Dendritic cell treated with granulocyte-macrophage colony-stimulating factor and Interleukin-4, amounts not matched to agents 40 ng/mL and 50 ng/mL, for 4 days (primary cell): ENCODE measurements around the gene CST9.
A peak's percentile ranks its signal among the peaks of the same experiment; 100 is the strongest.

Experiments used
- H3K27ac Mint-ChIP-seq: one replicate; pipeline ENCODE4 v1.8.0; 2022; ENCODE audit warnings: mild to moderate bottlenecking, mixed read lengths
- H3K27me3 Mint-ChIP-seq: one replicate; pipeline ENCODE4 v1.8.0; 2022; ENCODE audit warnings: mild to moderate bottlenecking, mixed read lengths
- H3K36me3 Mint-ChIP-seq: one replicate; pipeline ENCODE4 v1.8.0; 2022; ENCODE audit warnings: low read depth, mixed read lengths
- H3K4me1 Mint-ChIP-seq: one replicate; pipeline ENCODE4 v1.8.0; 2022; ENCODE audit warnings: low read depth, mixed read lengths
- H3K4me3 Mint-ChIP-seq: one replicate; pipeline ENCODE4 v1.8.0; 2022; ENCODE audit warnings: mild to moderate bottlenecking, moderate library complexity, mixed read lengths
- H3K9me3 Mint-ChIP-seq: one replicate; pipeline ENCODE4 v1.8.0; 2022; ENCODE audit warnings: mixed read lengths
- intact Hi-C: fragments of 100-400 bp; cut with micrococcal nuclease; formaldehyde crosslinking; loops from one replicate; pipeline ENCODE4 v1.15.0; 2022

The CST9 gene

DNA sequence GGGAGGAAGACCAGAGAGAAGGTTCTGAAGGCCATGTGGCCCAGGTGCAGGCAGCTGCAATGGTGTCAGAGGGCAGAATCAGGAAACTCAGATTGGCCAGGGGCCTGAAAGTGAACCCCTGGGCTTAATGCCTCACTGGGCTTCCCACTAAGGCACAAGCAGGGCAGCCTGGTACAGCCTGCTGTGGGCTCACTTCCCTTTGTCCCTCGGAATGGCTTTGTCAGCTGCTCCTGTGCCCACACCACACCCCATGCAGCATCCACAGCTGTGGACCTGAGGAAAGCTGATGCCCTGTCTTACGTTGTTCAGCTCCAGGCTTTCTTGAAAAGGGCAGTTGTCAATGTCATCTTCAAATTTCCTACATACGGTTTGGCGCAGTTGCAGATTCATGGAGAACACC, 2.4 kb downstream of the CST9 start:
- no peaks in the 10 kb centered on the region for H3K36me3 Mint-ChIP-seq
- no peak overlapping the region for H3K4me3 Mint-ChIP-seq
- peaks cover 21% of the 10 kb centered on the region for H3K27me3 Mint-ChIP-seq
- peaks cover 34% of the 10 kb centered on the region for H3K4me1 Mint-ChIP-seq
- intact Hi-C loops: no loop called here
- peak overlapping the region; percentile 73 for H3K27ac Mint-ChIP-seq
- H3K9me3 Mint-ChIP-seq: peaks cover 6% of the 10 kb centered on the region

- H3K9me3 Mint-ChIP-seq: peaks cover 6% of the 10 kb centered on the region
- intact Hi-C loops: no loop called here
- H3K4me3 Mint-ChIP-seq: peak overlapping the region; percentile 60
- peaks cover 21% of the 10 kb centered on the region for H3K27me3 Mint-ChIP-seq
- peaks cover 34% of the 10 kb centered on the region for H3K4me1 Mint-ChIP-seq
- no peaks in the 10 kb centered on the region for H3K36me3 Mint-ChIP-seq
- H3K27ac Mint-ChIP-seq: peak overlapping the region; percentile 73
These were observed 3.0 kb downstream of the CST9 start for GRCh38 chr20:23602699-23603098.

DNA sequence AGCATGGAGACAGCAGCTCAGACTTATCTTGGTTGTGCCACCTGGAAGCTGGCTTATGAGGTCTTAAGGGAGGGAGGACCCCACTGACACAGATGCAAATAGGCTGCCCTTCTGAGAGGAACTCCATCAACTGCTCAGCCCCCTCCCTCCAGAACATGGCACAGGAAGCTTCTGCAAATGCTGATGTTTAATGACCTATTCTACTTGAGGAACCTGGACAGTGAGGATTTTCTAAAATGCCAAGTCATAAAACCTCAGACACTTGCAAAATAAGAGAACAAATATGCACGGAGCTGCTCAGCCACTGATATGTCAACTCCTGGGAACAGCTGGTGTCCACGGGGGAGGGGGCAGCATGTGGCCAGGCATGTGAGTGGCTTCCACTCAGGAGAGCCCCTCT, 3.5 kb downstream of the CST9 start:
- H3K4me1 Mint-ChIP-seq: peaks cover 34% of the 10 kb centered on the region
- peak overlapping the region; percentile 73 for H3K27ac Mint-ChIP-seq
- H3K36me3 Mint-ChIP-seq: no peaks in the 10 kb centered on the region
- peak overlapping the region; percentile 60 for H3K4me3 Mint-ChIP-seq
- intact Hi-C loops: no loop called here
- peaks cover 6% of the 10 kb centered on the region for H3K9me3 Mint-ChIP-seq
- peaks cover 21% of the 10 kb centered on the region for H3K27me3 Mint-ChIP-seq

DNA sequence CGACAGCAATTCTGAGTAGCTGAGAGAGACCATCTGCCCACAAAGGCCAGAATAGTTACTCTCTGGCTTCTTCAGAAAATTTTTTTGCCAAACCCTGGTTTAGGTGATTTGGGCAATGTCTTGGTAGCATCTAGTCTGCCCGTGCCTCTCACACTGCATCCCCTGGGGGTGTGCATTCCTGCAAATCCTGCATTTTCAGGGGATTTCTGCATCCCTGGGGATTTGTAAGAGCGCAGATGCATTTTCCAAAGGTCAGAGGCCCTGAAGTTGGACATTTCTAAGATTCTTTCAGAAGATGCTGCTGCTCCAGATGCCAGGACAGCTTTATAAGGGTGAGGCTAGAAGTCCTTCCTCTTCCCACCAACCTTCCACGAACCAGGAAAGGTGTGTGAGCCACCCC, 4.0 kb downstream of the CST9 start:
- peaks cover 6% of the 10 kb centered on the region for H3K9me3 Mint-ChIP-seq
- H3K4me3 Mint-ChIP-seq: no peak overlapping the region
- no peaks in the 10 kb centered on the region for H3K36me3 Mint-ChIP-seq
- peaks cover 29% of the 10 kb centered on the region for H3K4me1 Mint-ChIP-seq
- intact Hi-C loops: no loop called here
- no peak overlapping the region for H3K27ac Mint-ChIP-seq
- H3K27me3 Mint-ChIP-seq: peaks cover 21% of the 10 kb centered on the region

- peaks cover 17% of the 10 kb centered on the region for H3K4me1 Mint-ChIP-seq
- no peak overlapping the region for H3K27ac Mint-ChIP-seq
- H3K4me3 Mint-ChIP-seq: no peak overlapping the region
- peaks cover 5% of the 10 kb centered on the region for H3K27me3 Mint-ChIP-seq
- intact Hi-C loops: no loop called here
- peaks cover 6% of the 10 kb centered on the region for H3K9me3 Mint-ChIP-seq
- no peaks in the 10 kb centered on the region for H3K36me3 Mint-ChIP-seq
These were observed 7.2 kb downstream of the CST9 start for GRCh38 chr20:23598481-23598880.

DNA sequence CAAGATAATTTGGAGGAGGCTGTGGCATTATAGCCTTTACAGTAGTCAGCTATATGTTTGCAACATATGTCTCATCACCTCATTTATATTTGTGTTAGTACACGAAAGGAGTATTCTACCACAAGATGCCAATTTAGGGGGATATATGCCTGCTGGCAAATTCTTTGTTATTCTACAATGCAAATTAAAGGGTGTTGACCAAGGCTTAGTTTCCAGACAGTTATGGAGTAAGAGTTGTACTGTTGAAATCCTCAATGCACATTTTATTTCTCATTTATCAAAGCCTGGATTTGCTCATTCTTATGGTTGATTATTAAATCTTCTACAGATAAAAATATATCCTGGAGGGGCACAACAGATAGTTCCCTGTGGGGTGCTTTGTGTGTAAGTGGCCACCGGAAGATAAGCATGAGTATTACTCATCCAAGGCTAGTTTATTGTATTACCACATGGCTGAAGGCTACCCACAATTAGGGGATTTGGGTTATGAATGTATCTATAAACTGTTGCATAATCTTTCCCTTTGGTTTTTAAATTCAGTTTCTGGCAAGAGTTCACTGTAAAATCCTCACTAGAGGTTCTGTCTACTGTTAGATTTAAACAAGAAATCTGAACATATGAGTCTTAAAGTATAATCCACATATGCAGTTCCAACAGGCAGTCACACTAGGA, 9.0 kb downstream of the CST9 start:
- H3K36me3 Mint-ChIP-seq: no peaks in the 10 kb centered on the region
- H3K4me3 Mint-ChIP-seq: no peak overlapping the region
- H3K27ac Mint-ChIP-seq: no peak overlapping the region
- H3K9me3 Mint-ChIP-seq: no peaks in the 10 kb centered on the region
- H3K4me1 Mint-ChIP-seq: no peaks in the 10 kb centered on the region
- intact Hi-C loops: no loop called here
- H3K27me3 Mint-ChIP-seq: peaks cover 3% of the 10 kb centered on the region

- H3K36me3 Mint-ChIP-seq: no peaks in the 10 kb centered on the region
- no peak overlapping the region for H3K4me3 Mint-ChIP-seq
- intact Hi-C loops: no loop called here
- no peak overlapping the region for H3K27ac Mint-ChIP-seq
- H3K9me3 Mint-ChIP-seq: no peaks in the 10 kb centered on the region
- H3K4me1 Mint-ChIP-seq: no peaks in the 10 kb centered on the region
- peaks cover 2% of the 10 kb centered on the region for H3K27me3 Mint-ChIP-seq
These were observed 9.8 kb downstream of the CST9 start for GRCh38 chr20:23595941-23596340.

DNA sequence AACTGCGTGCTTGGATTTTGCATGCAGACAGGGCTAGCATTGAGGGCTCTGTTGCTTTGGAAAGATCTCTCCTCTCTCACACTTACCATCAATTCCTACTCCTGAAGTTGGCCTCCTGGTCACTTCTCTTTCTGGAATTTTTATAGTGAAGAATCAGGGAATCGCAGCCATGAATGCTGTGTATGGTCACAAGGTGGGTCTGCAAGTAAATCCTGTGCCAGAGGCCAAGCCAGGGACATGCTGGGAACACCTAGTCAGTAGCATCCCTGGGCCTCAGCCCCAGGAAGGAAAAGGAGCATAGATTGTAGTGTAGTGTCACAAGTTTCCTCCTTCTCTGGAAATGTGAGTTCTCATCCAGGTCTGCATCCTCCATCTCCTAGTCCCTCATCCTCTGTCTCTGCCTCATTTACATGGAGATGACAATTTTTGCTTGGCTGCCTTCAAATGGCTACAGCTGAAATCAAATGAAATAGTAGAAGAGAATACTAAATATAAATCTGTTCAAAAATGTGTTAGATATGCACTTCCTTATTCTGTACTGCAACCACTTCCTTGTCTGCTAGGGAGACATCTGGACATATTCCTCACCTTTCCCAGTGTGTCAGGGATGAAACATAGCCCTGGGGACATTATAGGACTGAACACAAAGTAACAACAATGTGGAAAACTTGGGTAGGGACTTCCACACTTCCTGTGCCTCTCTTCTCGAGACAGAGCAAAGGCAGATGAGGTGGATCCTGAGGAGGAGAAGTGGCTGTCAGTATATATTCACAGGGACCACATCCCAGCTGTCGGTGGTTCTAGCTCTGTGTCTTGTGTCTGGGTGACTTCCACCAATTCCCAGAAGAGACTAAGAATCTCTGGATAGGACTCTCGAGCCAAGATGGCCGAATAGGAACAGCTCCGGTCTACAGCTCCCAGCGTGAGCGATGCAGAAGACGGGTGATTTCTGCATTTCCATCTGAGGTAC, 17.0 kb downstream of the CST9 start:
- H3K27me3 Mint-ChIP-seq: peaks cover 11% of the 10 kb centered on the region
- no peaks in the 10 kb centered on the region for H3K9me3 Mint-ChIP-seq
- no peak overlapping the region for H3K4me3 Mint-ChIP-seq
- H3K4me1 Mint-ChIP-seq: peaks cover 20% of the 10 kb centered on the region
- H3K36me3 Mint-ChIP-seq: no peaks in the 10 kb centered on the region
- intact Hi-C loops: no loop called here
- H3K27ac Mint-ChIP-seq: no peak overlapping the region

DNA sequence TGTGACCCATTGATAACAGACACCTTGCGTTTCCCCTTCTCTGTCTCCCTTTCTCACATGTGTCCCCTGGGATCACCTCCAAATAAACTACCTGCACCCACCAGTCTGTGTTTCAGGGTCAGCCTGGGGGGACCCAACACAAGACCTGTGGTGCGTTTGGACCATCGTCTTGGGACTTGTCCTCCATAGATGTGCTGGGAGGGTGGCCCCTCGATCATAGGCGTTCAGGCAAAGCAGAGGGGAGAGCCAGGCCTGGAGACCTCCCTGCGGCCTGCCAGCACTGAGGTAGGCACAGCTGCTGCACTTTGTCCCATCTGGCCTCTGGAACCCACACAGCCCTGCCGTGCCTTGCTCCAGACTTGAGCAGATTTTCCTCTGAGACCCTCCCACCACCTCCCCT, 18.1 kb downstream of the CST9 start:
- Mint-ChIP-seq H3K36me3 (no peaks in the 10 kb centered on the region), H3K4me1 (peaks cover 20% of the 10 kb centered on the region), H3K9me3 (no peaks in the 10 kb centered on the region), H3K4me3 (no peak overlapping the region), H3K27ac (no peak overlapping the region), H3K27me3 (peaks cover 13% of the 10 kb centered on the region)
- intact Hi-C loops: no loop called here

- intact Hi-C loops: no loop called here
- peaks cover 18% of the 10 kb centered on the region for H3K27me3 Mint-ChIP-seq
- H3K9me3 Mint-ChIP-seq: no peaks in the 10 kb centered on the region
- H3K4me3 Mint-ChIP-seq: no peak overlapping the region
- H3K27ac Mint-ChIP-seq: no peak overlapping the region
- peaks cover 20% of the 10 kb centered on the region for H3K4me1 Mint-ChIP-seq
- H3K36me3 Mint-ChIP-seq: no peaks in the 10 kb centered on the region
These were observed 18.8 kb downstream of the CST9 start for GRCh38 chr20:23586735-23587525.

DNA sequence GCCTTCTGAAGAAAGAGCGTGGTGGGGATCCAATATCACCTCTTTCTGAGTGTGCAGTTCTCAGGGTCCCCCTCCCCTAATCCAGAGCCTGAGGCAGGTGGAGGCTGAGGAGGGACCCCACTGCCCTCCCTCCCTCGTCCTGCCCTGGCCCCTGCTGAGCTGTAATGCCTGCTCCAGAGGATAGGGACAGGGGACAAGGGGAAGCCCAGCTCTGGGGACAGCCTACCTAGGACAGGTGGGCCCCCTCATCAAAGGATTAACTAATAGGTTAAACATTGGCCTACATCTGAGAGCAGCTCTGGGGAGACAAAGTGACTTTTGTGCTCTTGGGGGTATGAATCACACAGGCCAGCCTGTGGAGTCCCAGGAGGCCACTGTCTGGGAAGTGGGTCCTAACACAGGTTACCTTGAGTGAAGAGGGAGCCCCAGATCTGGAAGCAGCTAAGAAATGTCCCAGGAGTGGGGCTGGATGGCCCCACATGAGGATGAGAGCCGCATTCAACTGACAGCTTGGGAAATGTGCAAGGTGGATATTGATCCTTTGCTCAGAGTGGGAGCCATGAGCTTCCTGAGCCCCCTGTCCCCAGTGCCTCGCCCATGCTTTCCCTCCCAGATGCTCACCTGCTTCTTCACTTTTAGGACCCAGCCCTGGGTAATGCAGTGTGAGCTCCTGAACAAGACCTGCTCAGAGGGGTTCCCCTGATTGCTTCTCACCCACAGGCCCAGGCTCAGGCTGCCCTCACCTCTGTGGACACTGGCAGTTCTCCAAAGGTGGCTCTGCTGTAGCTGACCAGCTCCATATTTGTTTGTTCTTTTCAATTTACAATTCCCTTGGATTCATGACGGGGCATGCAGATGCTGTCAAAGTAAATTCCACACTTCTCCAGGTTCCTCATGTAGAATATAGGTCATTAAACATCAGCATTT, 19.6 kb downstream of the CST9 start:
- intact Hi-C loops: no loop called here
- H3K27me3 Mint-ChIP-seq: peaks cover 25% of the 10 kb centered on the region
- H3K4me1 Mint-ChIP-seq: peaks cover 20% of the 10 kb centered on the region
- H3K4me3 Mint-ChIP-seq: no peak overlapping the region
- no peak overlapping the region for H3K27ac Mint-ChIP-seq
- no peaks in the 10 kb centered on the region for H3K36me3 Mint-ChIP-seq
- H3K9me3 Mint-ChIP-seq: no peaks in the 10 kb centered on the region

- intact Hi-C loops: no loop called here
- H3K27ac Mint-ChIP-seq: no peak overlapping the region
- H3K4me3 Mint-ChIP-seq: no peak overlapping the region
- no peaks in the 10 kb centered on the region for H3K36me3 Mint-ChIP-seq
- H3K4me1 Mint-ChIP-seq: peaks cover 20% of the 10 kb centered on the region
- H3K27me3 Mint-ChIP-seq: peaks cover 25% of the 10 kb centered on the region
- no peaks in the 10 kb centered on the region for H3K9me3 Mint-ChIP-seq
These were observed 20.3 kb downstream of the CST9 start for GRCh38 chr20:23585449-23585807.
